Naive thymus-derived CD4-positive, alpha-beta T cell (primary cell): ENCODE measurements around the gene ZNF12. TPM values are rescaled to one million over a fixed set of nuclear protein-coding genes. Genes with fewer than 3 reads are reported as not detected.

Experiments
- ATAC-seq: fragments of 150-1000 bp; cut with Tn5 transposase; 2 replicates; pipeline ENCODE4 v1.10.0; 2021; ENCODE audit warnings: mild to moderate bottlenecking, moderate library complexity
- CTCF ChIA-PET: fragments of 350-600 bp; sonication (Branson Sonifier 250); formaldehyde crosslinking; loops from one replicate; lab custom pipeline; 2021; ENCODE audit warnings: antibody characterized with exemption; lab: Charles Lee
- POLR2A ChIA-PET: fragments of 350-600 bp; sonication (Branson Sonifier 250); formaldehyde crosslinking; loops from one replicate; lab custom pipeline; 2021; ENCODE audit warnings: antibody characterized with exemption, inconsistent platforms; lab: Charles Lee
- DNase-seq, 9 donors: peaks; one replicate each; pipeline versions ENCODE4 v3.0.0 to v3.0.0-alpha.2; 2020 to 2022; ENCODE audit warnings: mixed read lengths in 1 of 9
- H3K27ac ChIP-seq: one replicate; pipeline ENCODE4 v1.7.0; 2013; ENCODE audit warnings: mild to moderate bottlenecking, low read depth, low read length, moderate library complexity
- H3K27me3 ChIP-seq, 2 donors: one replicate each; pipeline ENCODE4 v1.7.0; 2013; ENCODE audit warnings: low read length in 2 of 2, mild to moderate bottlenecking in 2 of 2, moderate library complexity in 2 of 2; ENCODE audit not compliant: control insufficient read depth in 2 of 2, insufficient read depth in 2 of 2
- H3K36me3 ChIP-seq, 3 experiments: 1 replicate in 2 of 3; 2 replicates in 1 of 3; pipeline ENCODE4 v1.7.0; 2013; ENCODE audit warnings: low read length in 3 of 3, mild to moderate bottlenecking in 3 of 3, moderate library complexity in 1 of 3; ENCODE audit not compliant: insufficient read depth in 3 of 3, control insufficient read depth in 2 of 3
- H3K4me1 ChIP-seq, 2 donors: one replicate each; pipeline ENCODE4 v1.7.0; 2013; ENCODE audit warnings: low read length in 2 of 2, mild to moderate bottlenecking in 2 of 2, moderate library complexity in 1 of 2; ENCODE audit not compliant: control insufficient read depth in 2 of 2, insufficient read depth in 2 of 2
- H3K4me3 ChIP-seq: 2 replicates; pipeline ENCODE4 v1.7.0; 2013; ENCODE audit warnings: mild to moderate bottlenecking, low read length
- H3K9me3 ChIP-seq, 3 experiments: 1 replicate in 2 of 3; 2 replicates in 1 of 3; pipeline ENCODE4 v1.7.0; 2013; ENCODE audit warnings: low read length in 3 of 3; ENCODE audit not compliant: control insufficient read depth in 2 of 3
- H3K27ac Mint-ChIP-seq, 9 donors: one replicate each; pipeline ENCODE4 v1.8.0; 2020 to 2022; ENCODE audit warnings: mixed read lengths in 9 of 9, mild to moderate bottlenecking in 8 of 9, moderate library complexity in 5 of 9, inconsistent platforms in 2 of 9
- H3K27me3 Mint-ChIP-seq, 5 donors: one replicate each; pipeline ENCODE4 v1.8.0; 2021 to 2022; ENCODE audit warnings: mixed read lengths in 5 of 5, mild to moderate bottlenecking in 1 of 5
- H3K36me3 Mint-ChIP-seq, 5 donors: one replicate each; pipeline ENCODE4 v1.8.0; 2020 to 2022; ENCODE audit warnings: mixed read lengths in 5 of 5, mild to moderate bottlenecking in 3 of 5, inconsistent platforms in 1 of 5
- H3K4me1 Mint-ChIP-seq, 7 donors: one replicate each; pipeline ENCODE4 v1.8.0; 2020 to 2022; ENCODE audit warnings: mixed read lengths in 7 of 7, mild to moderate bottlenecking in 3 of 7, inconsistent platforms in 1 of 7
- H3K4me3 Mint-ChIP-seq, 10 donors: one replicate each; pipeline ENCODE4 v1.8.0; 2020 to 2022; ENCODE audit warnings: mild to moderate bottlenecking in 10 of 10, mixed read lengths in 10 of 10, moderate library complexity in 6 of 10, inconsistent platforms in 2 of 10
- H3K9me3 Mint-ChIP-seq, 11 donors: one replicate each; pipeline ENCODE4 v1.8.0; 2020 to 2022; ENCODE audit warnings: mixed read lengths in 11 of 11, mild to moderate bottlenecking in 4 of 11, inconsistent platforms in 1 of 11, moderate library complexity in 1 of 11
- intact Hi-C, 2 donors: fragments of 100-400 bp; cut with micrococcal nuclease; formaldehyde crosslinking; loops; one replicate each; pipeline ENCODE4 v1.15.1; 2023
- polyA plus RNA-seq, 2 donors: library from polyadenylated mRNA; unstranded; fragments of 300-500 nt; fragmentation: Illumina TruSeq; gene quantifications; one replicate each; pipeline ENCODE4 v1.2.3, GENCODE V29; 2021
- total RNA-seq, 6 experiments: library from RNA in 5 of 6; stranded (reverse) in 5 of 6; gene quantifications; 1 replicate in 5 of 6; 2 replicates in 1 of 6; pipeline ENCODE4 v1.2.3 and lab custom pipeline; 2021 to 2026

ZNF12 gene
- total and polyA plus RNA-seq, 7 experiments from 2014 or later = 25.2 to 58.1 (median 29.3) TPM

GRCh38 chr7:6644728-6645127, 62.0 kb downstream of the ZNF12 start:
- peaks cover 0 to 96% (median 24%) of the 10 kb centered on the region in 3 experiments for H3K36me3 ChIP-seq
- Mint-ChIP-seq H3K27ac (no peak overlapping the region), H3K27me3 (no peaks in the 10 kb centered on the region), H3K9me3 (peaks cover 0 to 1% (median 0%) of the 10 kb centered on the region in 11 donors), H3K4me3 (no peak overlapping the region), H3K36me3 (peaks cover 0 to 75% (median 24%) of the 10 kb centered on the region in 5 donors), H3K4me1 (peaks cover 5 to 11% (median 6%) of the 10 kb centered on the region in 7 donors)
- ChIA-PET CTCF (no interaction called here), POLR2A (interaction anchor here (0.7 kb wide), 1 partner anchor 1676 kb away, joined by 3 read pairs; no protein-coding TSS in a partner anchor)
- no peaks in the 10 kb centered on the region for H3K4me1 ChIP-seq
- no peak overlapping the region for H3K4me3 ChIP-seq
- no peak overlapping the region for H3K27ac ChIP-seq
- intact Hi-C loops = no loop called here
- peaks cover 0 to 7% (median 0%) of the 10 kb centered on the region in 3 experiments for H3K9me3 ChIP-seq
- no peak for DNase-seq
- ATAC-seq = no peak
- no peaks in the 10 kb centered on the region for H3K27me3 ChIP-seq

GRCh38 chr7:6643915-6644625, 62.7 kb downstream of the ZNF12 start:
- ATAC-seq (no peak), DNase-seq (no peak)
- intact Hi-C loops = no loop called here
- H3K27me3 Mint-ChIP-seq = no peaks in the 10 kb centered on the region
- Histone ChIP-seq H3K4me3 (no peak overlapping the region), H3K9me3 (peaks cover 0 to under 1% (median 0%) of the 10 kb centered on the region in 3 experiments), H3K27ac (no peak overlapping the region), H3K36me3 (peaks cover 0 to 94% (median 20%) of the 10 kb centered on the region in 3 experiments), H3K4me1 (peaks cover 0 to 3% of the 10 kb centered on the region in 2 donors), H3K27me3 (no peaks in the 10 kb centered on the region)
- peaks cover 0 to 80% (median 28%) of the 10 kb centered on the region in 5 donors for H3K36me3 Mint-ChIP-seq
- ChIA-PET POLR2A (interaction anchor here (0.7 kb wide), 1 partner anchor 1675 kb away, joined by 3 read pairs; no protein-coding TSS in a partner anchor), CTCF (no interaction called here)
- peaks cover 0 to under 1% (median 0%) of the 10 kb centered on the region in 11 donors for H3K9me3 Mint-ChIP-seq
- H3K4me3 Mint-ChIP-seq = no peak overlapping the region
- H3K4me1 Mint-ChIP-seq = peaks cover 10 to 18% (median 12%) of the 10 kb centered on the region in 7 donors
- H3K27ac Mint-ChIP-seq = peak overlapping the region in 1 of 9 donors; percentile 60

DNA sequence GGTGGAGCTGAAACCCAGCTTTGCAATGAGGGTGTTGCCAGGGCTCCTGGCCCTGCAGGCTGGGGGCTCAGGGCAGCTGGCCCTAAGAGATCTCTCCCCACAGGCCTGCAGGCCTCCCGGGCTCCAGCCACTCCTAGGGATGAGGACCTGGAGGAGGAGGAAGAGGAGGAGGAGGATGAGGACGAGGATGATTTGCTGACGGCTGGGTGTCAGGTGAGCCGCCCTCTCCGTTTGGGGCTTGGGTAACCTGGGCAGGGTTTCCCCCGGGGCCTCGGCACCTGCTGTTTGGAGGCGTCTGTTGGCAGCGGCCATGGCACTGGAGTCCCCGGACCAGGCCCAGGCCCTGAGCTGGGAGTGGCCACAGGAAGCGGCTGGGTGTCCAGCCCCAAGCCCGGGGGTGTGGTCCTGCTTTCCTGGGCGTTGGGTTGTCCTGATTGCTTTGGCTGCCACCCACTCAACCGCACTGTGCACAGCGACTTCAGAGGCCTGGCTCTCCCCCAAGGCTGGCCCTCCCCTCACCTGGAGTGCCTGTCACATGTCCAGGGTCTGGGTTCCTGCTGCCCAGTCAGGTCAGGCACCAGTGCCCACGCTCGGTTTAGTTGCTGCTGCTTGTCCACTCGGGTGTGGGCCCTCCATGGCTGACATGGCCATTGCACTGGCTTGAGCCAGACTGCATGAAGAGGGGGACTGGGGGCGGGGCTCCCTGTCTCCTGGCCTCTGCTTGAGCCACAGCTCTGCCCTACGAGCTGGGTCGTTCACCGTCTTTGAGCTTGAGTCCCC, 63.7 kb downstream of the ZNF12 start:
- H3K27me3 Mint-ChIP-seq = no peaks in the 10 kb centered on the region
- H3K36me3 Mint-ChIP-seq = peaks cover 0 to 76% (median 28%) of the 10 kb centered on the region in 5 donors
- H3K4me1 ChIP-seq = peaks cover 6 to 13% of the 10 kb centered on the region in 2 donors
- CTCF ChIA-PET = no interaction called here
- no peak overlapping the region for H3K4me3 Mint-ChIP-seq
- POLR2A ChIA-PET = interaction anchor here (0.7 kb wide), 1 partner anchor 15 kb away, joined by 3 read pairs; no protein-coding TSS in a partner anchor
- H3K4me1 Mint-ChIP-seq = peaks cover 20 to 28% (median 21%) of the 10 kb centered on the region in 7 donors
- no peak overlapping the region for H3K4me3 ChIP-seq
- no peak overlapping the region for H3K27ac ChIP-seq
- DNase-seq (no peak), ATAC-seq (no peak)
- no peaks in the 10 kb centered on the region for H3K27me3 ChIP-seq
- H3K27ac Mint-ChIP-seq = no peak overlapping the region
- intact Hi-C loops = no loop called here
- peaks cover 0 to 84% (median 20%) of the 10 kb centered on the region in 3 experiments for H3K36me3 ChIP-seq
- no peaks in the 10 kb centered on the region for H3K9me3 Mint-ChIP-seq
- H3K9me3 ChIP-seq = no peaks in the 10 kb centered on the region

- Mint-ChIP-seq H3K27me3 (no peaks in the 10 kb centered on the region), H3K27ac (no peak overlapping the region), H3K9me3 (no peaks in the 10 kb centered on the region), H3K4me3 (no peak overlapping the region), H3K4me1 (peaks cover 22 to 32% (median 25%) of the 10 kb centered on the region in 7 donors), H3K36me3 (peaks cover 0 to 72% (median 24%) of the 10 kb centered on the region in 5 donors)
- no peaks in the 10 kb centered on the region for H3K9me3 ChIP-seq
- H3K4me3 ChIP-seq = no peak overlapping the region
- ATAC-seq (no peak), DNase-seq (no peak)
- no peak overlapping the region for H3K27ac ChIP-seq
- H3K36me3 ChIP-seq = peaks cover 0 to 77% (median 20%) of the 10 kb centered on the region in 3 experiments
- intact Hi-C loops = no loop called here
- peaks cover 10 to 14% of the 10 kb centered on the region in 2 donors for H3K4me1 ChIP-seq
- no peaks in the 10 kb centered on the region for H3K27me3 ChIP-seq
- ChIA-PET CTCF (no interaction called here), POLR2A (interaction anchor here (0.7 kb wide), 1 partner anchor 16 kb away, joined by 3 read pairs; no protein-coding TSS in a partner anchor)
Measured at GRCh38 chr7:6642239-6642839, 64.4 kb downstream of the ZNF12 start.

GRCh38 chr7:6641305-6642035, 65.3 kb downstream of the ZNF12 start:
- POLR2A ChIA-PET = no interaction called here
- no peak overlapping the region for H3K27ac ChIP-seq
- ATAC-seq = no peak

More at GRCh38 chr7:6641305-6642035, 65.3 kb downstream of the ZNF12 start:
- no peaks in the 10 kb centered on the region for H3K9me3 ChIP-seq
- no peaks in the 10 kb centered on the region for H3K27me3 ChIP-seq
- peaks cover 0 to 68% (median 16%) of the 10 kb centered on the region in 3 experiments for H3K36me3 ChIP-seq
- no peak overlapping the region for H3K4me3 ChIP-seq
- Mint-ChIP-seq H3K4me1 (peaks cover 24 to 32% (median 25%) of the 10 kb centered on the region in 7 donors), H3K9me3 (no peaks in the 10 kb centered on the region), H3K27ac (peak overlapping the region in 4 of 9 donors; percentile 2 to 79 (median 54)), H3K27me3 (no peaks in the 10 kb centered on the region), H3K36me3 (peaks cover 0 to 63% (median 18%) of the 10 kb centered on the region in 5 donors), H3K4me3 (peak overlapping the region in 1 of 10 donors; percentile 25)
- intact Hi-C loops = no loop called here
- DNase-seq = no peak
- CTCF ChIA-PET = no interaction called here
- H3K4me1 ChIP-seq = peaks cover 10 to 14% of the 10 kb centered on the region in 2 donors
